GM21367 (cell line): ENCODE measurements around the gene SLC5A10.

ENCODE experiments used
- ATAC-seq: cut with Tn5 transposase; IDR thresholded peaks from one replicate; pipeline ENCODE4 v1.9.1; 2021; ENCODE audit not compliant: unreplicated experiment

SLC5A10 gene

DNA sequence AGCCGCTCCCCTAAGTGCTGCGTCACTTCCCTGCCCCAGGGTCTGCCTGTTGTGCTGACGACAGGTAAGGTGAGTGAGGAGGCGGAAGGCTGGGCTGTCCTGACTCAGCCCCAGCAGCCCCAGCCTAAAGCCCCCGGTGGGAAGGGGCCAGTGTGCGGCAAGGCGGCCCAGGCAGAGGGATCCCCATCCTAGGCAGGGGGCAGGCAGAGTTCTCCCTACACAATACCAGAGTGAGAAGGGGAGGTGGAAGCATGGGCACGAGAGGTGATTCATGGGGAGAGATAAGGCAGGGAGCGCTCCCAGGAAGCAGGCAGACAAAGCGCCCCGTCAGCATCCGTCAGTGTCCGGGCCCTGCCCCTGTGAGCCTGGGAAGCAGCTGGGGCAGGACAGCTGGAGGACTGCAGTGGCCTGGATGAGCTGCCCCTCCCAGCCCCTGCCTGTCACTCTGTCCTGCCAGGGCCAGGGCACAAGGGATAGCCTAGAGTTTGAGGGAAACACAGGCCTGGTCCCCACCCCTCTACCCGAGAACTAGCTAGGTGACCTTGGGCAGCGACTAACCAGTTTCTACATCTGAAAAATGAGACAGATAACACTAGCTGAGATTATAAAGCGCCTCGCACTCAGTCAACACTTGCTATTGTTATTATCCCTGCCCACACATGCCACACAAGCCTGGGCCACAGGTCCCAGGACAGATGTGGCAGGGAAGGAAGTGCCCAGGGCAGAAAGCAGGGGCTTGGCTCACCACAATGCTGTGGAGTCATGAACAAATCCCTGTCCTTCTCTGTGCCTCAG is 48.8 kb downstream of the SLC5A10 start:
- ATAC-seq: no peak

DNA sequence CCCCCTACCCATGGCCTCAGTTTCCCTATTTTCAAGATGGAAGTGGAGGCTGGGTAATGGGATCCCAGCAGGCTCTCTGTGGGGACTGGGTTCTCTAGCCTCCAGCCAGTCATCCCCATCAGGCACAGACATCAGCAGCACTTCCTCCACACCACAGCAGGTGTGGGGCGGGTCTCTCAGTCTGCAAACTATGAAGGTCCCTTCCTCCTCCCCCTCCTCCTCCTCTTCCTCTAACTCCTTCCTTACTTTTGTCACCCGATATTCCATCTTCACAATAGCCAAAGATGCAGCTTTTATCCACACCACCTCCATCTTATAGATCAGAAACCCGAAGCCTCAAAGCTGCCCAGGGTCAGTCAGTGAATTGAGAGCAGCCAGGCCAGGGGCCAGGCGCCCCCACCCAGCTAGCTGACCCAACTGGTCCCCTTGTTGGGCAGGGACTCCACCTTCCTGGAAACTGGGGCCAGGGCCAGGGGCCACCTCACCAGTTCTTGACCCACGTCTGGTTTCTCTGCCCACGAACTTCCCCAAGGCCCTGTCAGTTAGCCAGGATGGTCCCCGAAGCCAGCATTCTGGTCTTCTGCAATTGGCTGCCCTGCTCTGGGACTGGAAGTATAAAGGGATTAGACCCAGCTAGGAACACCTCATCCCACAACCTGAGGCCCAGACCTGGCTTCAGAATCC is 50.1 kb downstream of the SLC5A10 start:
- ATAC-seq: no peak

DNA sequence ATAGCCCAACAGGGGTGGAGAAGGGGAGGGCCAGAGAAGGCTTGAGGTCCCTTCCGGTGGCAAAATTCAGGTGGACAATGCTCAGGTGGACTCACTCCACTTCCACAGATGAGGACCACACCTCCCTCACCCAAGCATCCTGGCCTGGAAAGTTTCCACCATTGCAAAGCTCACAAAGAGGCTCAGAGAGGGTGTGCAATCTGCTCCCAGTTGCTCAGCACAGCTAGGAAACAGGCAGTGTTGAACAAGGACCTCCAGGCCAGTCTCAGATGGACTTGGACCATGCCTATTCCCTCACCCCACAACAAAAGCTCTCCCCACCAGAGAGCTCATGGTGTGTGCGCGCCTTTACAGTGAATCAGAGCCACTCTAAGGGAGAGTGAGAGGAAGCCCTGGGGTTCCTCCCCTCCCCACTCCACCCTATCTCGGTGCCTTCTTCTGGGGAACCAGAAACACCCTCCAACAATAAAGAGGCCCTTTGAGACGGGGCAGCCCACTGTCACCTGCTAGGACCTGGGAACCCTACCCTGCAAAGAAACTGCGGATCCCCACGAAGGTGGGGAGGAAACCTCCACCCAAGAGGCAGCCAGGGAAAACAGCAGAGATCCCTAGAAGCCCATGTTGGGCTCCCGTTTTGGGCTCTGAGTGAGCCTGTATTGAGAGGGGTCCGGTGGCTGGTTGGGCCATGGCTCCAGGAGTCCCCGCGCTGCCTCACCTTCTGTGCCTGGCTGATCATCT is 51.0 kb downstream of the SLC5A10 start:
- ATAC-seq: no peak

DNA sequence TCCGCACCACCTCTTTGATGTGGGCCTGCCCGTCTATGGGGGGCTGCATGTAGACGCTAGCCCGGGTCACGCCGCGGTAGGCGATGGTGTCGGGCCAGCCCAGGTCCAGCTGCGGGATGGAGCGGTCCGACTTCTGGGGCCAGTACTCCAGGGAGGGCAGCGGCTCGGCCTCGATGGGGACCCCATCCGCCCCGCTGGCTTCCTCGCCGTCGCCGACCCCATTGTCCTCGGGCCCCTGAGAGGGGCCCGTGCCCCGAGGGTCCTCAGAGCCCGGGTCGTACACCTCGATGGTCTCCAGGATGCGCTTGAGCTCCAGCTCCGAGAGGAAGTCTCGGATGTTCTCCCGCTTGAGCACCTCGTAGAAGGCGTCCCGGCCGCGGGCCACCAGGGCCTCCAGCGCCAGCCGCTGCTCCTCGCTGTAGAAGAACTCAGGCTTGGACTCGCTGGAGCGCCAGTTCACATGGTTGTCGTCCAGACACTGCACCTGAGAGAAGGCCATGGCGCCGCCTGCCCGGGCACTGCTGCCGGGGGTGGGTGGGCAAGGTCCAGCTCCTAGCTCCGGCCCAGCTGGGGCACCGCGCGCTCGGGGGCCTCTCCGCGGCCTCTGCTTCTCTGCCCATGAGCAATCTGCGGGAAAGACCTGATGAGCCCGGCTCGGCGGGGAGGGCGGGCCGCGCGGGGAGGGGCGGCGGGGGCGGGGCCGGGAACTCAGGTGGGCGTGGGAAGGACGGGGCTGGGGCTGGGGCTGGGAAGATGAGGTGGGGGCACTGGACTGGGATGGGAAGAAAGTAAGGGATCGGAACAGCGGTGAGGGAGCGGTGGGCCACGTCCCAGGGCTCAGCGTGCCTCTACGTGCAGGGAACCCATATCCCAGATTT is 51.8 kb downstream of the SLC5A10 start:
- no peak for ATAC-seq

DNA sequence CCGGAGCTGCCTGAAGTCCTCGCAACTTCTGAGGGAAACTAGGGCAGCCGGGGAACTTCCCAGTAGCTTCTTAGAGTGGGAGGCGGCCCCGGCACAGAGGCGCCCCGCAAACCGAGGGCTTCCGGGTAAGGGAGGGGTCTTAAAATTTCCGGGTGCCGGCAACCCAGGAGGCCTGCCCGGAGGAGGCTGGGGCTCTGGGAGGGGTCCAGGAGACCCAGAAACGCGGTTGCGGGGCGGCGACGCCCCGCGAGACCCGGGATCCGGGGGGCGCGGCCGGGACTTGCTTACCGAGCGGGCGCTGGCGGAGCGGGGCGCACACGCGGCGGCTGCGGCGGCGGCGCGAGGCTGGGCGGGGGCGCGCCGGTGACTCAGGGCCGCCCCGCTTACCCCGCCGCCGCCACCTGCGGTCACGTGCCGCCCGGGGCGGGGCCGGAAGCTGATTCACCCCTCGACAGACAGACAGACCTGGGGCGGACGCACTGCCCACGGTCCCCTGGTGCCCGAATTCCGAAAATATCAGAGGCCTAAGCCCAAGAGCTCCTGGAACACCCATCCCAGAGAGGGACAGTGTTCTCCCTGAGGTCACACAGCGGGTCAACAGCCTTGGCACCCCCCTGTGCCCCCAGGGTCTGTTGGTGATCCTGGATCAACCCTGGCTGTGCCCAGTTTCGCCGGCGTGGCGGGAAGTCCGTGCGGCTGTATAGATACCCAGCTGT is 52.6 kb downstream of the SLC5A10 start, which contains the start of gene FAM83G:
Gene FAM83G (minus strand): TSS at position 344 of the 716 bp plus-strand sequence. CDS start 723 bp downstream, outside the sequence.
- peak; percentile 41 for ATAC-seq

DNA sequence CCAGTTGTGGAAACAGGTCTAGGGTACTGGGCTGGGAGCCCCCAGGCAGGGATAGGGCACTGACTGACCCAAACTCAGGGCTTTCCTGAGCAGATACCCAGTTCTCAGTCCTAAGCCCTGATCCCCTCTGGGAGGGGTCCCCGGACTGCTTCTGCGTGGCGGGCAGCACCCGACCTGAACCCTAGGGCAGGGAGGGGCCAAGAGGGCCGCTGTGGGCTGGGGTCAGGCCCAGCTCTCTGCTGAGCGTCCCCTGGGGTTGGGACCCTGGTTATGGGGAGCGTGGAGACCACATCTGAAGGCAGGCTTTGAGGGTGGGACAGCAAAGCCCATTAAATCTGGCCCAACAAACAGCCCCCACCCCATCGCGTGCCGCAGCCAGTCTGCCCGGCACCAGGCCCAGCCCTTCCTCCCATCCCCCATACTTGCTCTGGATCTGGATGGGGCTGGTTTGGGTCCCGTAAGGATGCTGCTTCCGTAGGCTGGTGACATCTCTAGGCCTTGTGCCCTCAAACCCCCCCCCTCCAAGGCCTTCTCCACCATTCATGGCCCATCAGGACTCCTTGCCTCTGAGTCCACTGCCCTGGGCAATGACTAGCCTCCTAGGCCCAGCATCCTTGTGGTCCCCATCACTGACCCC is 53.3 kb downstream of the SLC5A10 start:
- ATAC-seq: no peak

DNA sequence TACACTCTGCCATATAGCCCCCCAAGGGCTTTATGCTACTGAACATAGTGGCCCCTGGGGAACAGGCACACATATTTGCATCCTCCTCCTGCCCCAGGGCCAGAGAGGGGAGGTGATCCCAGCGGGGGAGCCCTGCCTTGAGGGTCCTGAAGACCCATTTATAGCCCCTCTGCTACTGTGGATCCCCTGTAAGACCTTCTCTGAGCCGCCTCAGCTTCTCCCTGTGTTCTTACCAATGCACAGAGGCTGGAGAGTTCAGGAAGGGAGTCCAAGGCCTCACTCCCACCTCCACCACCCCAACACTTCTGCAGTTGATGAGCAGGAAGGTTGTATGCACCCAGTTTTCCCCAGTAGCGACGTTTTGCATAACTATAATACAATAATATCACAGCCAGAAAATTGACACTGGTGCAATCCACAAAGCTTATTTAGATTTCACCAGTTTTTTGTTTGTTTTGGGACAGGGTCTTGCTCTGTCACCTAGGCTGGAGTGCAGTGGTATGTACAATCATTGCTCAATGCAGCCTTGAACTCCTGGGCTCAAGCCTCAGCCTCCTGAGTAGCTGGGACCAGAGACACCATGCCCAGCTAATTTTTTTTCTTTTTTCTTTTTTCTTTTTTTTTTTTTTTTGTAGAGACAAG is 53.9 kb downstream of the SLC5A10 start:
- no peak for ATAC-seq

DNA sequence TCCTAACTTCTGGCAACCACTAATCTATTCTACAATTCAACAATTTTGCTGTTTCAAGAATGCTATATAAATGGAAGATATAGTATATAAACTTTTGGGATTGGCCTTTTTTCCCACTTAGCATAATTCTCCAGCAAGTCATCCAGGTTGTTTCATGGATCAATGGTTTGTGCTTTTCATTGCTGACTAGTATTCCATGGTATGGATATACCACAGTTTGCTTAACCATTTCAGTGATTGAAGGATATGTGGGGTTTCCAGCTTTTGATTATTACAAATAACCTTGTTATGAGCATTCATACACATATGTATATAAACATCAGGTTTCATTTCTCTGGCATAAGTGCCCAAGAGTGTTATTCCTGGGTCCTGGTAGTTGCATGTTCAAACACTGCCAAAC is 54.7 kb downstream of the SLC5A10 start:
- ATAC-seq: no peak

DNA sequence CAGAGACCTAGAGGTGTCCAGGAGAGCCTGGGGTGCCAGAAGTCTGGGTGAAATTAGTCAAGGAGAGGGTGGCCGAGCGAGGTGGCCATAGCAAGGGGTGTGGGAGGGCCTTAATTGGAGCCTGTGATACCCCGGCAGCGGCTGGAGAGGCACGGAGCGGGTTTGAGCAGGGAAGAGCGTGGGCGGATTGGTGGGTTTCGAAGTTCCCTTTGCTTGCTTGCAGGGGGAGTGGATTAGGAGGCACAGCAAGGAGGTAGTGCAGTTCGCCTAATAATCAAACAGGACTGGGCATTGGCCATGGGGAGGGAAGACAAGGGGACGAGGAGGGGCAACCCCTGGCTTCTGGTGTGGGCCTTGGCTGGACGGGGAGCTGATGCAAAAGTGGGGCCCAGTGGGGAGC is 58.0 kb downstream of the SLC5A10 start:
- no peak for ATAC-seq

DNA sequence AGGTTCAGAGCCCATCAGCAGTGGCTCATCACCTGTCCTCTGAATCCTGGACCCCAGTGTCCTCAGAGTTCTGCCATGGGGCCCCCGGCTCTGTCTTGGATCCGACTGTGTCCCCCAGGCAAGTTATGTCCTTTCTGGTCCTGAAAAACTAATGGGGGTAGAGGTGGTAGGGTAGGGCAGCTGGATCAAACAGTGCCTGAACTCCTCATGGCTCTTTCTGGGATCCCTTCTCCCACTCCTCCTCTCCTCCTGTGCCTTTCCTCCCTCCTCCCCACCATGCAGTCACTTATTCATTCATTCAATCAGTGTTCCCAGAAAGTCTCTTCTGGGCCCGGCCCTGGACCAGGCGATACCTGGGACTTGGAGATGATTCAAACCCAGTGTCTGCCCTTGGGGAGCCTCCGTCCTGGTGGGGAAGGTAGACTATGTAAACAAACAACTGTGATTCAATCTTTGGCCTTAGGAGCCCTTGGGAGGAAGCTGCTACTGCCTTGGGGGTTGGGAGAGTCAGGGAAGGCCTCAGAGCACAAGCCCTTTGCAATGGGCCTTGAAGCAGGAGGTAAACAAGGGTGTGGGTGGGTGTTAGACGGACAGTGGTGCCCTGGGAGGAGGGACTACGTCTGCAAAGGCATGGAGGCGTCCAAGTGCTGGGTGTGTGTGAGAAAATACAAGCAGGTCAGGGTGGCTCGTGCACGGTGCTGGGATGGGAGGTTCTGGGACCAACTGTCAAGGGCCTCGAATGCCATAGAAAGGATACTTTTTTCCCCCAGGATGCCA is 59.0 kb downstream of the SLC5A10 start:
- ATAC-seq: no peak

DNA sequence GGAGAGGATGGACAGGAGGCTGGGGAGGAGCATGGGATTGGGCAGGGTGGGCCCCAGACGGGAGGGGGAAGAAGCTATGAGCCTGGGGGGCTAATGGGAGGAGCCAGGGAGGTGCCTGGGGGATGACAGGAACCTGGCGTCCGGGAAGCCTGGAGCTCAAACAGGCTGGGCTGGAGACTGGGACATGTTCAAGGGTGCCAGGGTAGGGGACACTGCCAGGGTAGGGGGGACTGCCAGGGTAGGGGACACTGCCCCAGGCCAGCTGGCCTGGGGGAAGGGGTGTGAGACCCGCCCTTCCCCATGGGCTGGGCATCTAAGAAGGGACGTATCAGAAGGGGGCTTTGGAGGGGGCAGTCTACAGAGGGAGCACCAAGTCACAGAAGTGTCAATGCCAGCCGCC is 59.6 kb downstream of the SLC5A10 start:
- no peak for ATAC-seq

DNA sequence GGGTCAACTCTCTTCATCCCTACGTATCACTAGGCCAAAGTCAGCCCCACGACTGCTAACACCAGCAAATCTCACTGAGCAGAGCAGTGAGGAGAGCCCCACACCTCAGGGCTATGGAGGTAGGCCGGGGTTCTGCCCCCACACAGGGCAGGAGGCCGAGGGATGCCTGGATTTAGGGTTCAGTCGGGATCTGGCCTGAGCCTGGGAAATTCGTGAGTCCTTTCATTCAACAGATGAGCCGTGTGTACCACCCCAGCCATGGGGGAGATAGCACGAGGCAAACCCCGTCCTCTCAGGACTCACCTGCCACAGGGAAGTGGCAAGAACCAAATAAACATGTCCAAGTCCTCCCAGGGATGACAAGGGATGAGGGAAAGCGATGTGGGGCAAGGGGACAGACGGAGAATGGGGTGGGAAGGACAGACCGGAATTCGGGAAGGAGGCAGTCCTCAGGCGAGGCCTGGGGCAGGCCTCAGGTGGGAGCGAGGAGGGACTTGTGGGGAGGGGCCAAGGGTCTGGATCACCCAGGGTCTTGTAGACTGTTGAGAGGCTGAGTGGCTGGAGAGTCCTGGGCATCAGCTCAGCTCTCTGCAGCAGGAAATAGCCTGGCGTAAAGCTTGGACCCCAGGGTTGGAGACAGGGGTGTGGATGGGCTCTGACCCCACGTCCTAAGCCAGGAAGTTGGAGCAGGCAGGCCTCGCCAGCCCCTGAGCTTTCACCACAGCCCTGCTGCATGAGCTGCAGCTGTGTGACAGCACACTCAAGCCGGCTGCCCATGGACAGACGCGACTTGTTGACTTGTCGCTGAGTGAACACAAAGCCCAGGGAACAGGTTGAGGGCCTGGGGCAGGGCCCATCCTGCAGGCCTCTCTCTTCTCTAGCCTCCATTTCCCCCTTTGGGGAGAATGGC is 60.5 kb downstream of the SLC5A10 start:
- no peak for ATAC-seq

DNA sequence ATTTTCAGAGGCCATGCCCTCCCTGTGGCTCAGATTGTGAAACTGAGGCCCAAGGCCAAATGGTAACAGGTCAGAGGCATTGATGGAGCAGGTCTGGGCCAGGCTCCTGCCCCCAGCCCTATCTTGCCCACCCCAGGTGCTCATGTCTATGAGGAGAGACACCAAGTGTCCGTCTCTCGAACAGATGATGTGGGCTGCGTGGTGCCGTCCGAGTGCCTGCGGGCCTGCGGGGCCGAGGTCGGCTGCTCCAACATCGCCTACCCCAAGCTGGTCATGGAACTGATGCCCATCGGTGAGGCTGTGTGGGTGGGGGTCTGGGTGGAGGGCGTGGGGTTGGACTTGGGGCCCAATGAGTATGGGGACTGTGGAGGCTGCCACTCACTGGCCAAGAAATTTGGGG is 61.3 kb downstream of the SLC5A10 start:
- ATAC-seq: no peak

DNA sequence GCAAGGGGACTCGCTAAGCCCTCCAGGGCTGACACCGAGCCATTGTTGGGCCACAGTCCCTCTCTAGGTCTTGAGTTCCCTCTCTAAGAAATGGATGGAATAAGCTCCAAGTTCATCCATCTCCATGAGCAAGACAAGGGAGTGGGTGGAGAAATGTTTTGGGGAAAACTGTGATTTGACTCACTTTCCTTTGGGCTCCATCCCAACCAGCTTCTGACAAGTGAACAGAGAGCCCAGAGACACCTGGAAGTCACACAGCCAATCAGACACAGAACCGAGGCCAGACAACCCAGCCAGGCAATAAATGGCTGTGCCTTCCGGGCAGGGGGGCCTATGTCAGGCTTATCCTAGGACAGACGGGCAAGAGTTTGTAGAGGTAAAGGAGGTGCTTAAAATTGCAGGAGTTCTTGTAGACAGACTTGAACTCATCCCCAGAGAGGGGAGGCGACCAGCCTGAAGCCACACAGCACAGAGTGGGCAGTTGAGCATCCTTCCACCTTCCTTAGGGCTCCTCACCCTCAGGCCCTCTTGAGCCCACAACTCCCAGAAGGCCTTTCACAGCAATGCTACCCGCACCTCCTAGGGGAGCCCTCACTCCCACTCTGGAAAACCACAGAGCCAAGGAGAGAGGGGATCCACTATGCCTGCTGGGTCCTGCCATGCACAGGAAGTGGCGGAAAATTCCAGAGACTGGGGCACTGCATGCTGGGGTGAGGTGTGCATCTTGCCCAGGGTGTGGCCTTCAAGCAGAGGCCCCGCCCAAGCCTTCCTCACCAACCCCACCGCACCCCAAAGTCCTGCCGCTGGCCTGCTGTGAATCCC is 62.1 kb downstream of the SLC5A10 start:
- ATAC-seq: no peak

DNA sequence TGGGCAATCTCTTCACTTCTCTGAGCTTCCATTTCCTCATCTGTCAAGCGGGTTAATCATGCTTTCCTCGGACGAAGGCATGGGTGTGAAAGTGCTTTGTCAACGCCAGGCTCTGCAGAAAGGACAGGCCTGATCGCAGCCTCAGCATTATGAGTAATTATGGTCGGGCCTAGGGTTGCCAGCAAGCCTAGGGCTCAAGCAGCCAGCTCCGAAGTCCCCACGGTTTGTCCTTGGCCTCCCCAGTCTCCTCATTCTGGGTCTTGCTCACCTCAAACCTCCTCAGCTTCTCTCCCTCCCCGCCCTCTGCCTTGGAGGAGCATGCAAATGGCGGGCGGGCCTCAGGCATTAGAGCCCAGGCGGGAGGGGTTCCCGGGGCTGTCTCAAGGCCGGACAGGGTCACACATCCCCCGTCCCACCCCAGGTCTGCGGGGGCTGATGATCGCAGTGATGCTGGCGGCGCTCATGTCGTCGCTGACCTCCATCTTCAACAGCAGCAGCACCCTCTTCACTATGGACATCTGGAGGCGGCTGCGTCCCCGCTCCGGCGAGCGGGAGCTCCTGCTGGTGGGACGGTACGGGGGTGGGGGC is 62.8 kb downstream of the SLC5A10 start:
- no peak for ATAC-seq

DNA sequence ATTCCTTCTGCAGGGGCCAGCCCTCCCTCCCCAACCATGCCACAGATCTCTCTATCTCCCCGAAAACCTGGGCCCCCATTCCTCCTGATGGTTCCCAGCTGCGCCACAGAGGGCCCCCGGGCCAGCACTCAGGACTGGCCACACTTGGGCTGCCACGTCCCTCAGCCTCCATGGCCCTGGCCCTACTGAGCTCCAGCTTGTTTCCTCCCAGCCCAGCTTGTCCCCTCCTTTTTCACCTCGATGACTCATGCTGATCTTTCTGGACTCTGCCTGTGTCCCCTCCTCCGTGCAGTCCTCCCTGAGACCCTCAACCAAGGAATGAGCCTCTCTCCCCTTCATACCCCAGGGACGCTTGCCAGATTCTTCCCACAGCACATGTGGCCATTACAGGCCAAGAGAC is 63.5 kb downstream of the SLC5A10 start:
- no peak for ATAC-seq
